HepG2 (cell line): Measurements from ENCODE around the gene GNB1. TPM values are rescaled to one million over a fixed set of nuclear protein-coding genes. Genes with fewer than 3 reads are reported as not detected.

ENCODE experiments used
- CTCF ChIP-seq: sonication (generic); formaldehyde crosslinking; IDR thresholded peaks from 2 replicates; pipeline ENCODE4 v1.5.0; 2020; ENCODE audit warnings: mild to moderate bottlenecking, missing genetic modification reagents, moderate library complexity
- E2F1 ChIP-seq: sonication (generic); formaldehyde crosslinking; IDR thresholded peaks from 2 replicates; pipeline ENCODE4 v1.5.0; 2020; ENCODE audit warnings: missing genetic modification reagents
- ELF4 ChIP-seq: sonication (generic); formaldehyde crosslinking; IDR thresholded peaks from 2 replicates; pipeline ENCODE4 v1.5.0; 2020; ENCODE audit warnings: missing genetic modification reagents, mild to moderate bottlenecking, moderate library complexity, borderline replicate concordance
- IKZF1 ChIP-seq: fragments of 450-650 bp; IDR thresholded peaks from 2 replicates; pipeline ENCODE4 v1.7.1; 2016
- KMT2B ChIP-seq: IDR thresholded peaks from 2 replicates; pipeline ENCODE4 v1.6.1; 2016; ENCODE audit warnings: missing genetic modification reagents, missing compliant biosample characterization
- MLXIP ChIP-seq: sonication (generic); formaldehyde crosslinking; IDR thresholded peaks from 2 replicates; pipeline ENCODE4 v1.9.0; 2021; ENCODE audit warnings: missing genetic modification reagents, borderline replicate concordance
- ZHX2 ChIP-seq, 2 experiments: sonication (generic) in 1 of 2; formaldehyde crosslinking in 1 of 2; IDR thresholded peaks; 2 replicates each; pipeline versions ENCODE4 v1.6.1 to v1.9.0; 2014 to 2022; ENCODE audit warnings: antibody characterized with exemption in 1 of 2, borderline replicate concordance in 1 of 2, inconsistent platforms in 1 of 2, low read depth in 1 of 2, missing genetic modification reagents in 1 of 2
- ZNF335 ChIP-seq: sonication (generic); formaldehyde crosslinking; IDR thresholded peaks from 2 replicates; pipeline ENCODE4 v1.4.0; 2020; ENCODE audit warnings: missing genetic modification reagents
- ZNF350 ChIP-seq: sonication (generic); formaldehyde crosslinking; IDR thresholded peaks from 2 replicates; pipeline ENCODE4 v1.4.0; 2020; ENCODE audit warnings: mild to moderate bottlenecking, low read depth, missing genetic modification reagents, borderline replicate concordance
- ZNF451 ChIP-seq: sonication (generic); formaldehyde crosslinking; IDR thresholded peaks from 2 replicates; pipeline ENCODE4 v1.5.0; 2020; ENCODE audit warnings: mild to moderate bottlenecking, missing genetic modification reagents
- ZNF556 ChIP-seq: sonication (generic); formaldehyde crosslinking; IDR thresholded peaks from 2 replicates; pipeline ENCODE4 v1.4.0; 2020; ENCODE audit warnings: mild to moderate bottlenecking, missing genetic modification reagents, borderline replicate concordance
- ZNF574 ChIP-seq: sonication (generic); formaldehyde crosslinking; IDR thresholded peaks from 2 replicates; pipeline ENCODE4 v1.4.0; 2020; ENCODE audit warnings: missing genetic modification reagents
- polyA plus RNA-seq, 8 experiments: library from polyadenylated mRNA; depleted of rRNA in 3 of 8; stranded (reverse) in 7 of 8; unstranded in 1 of 8; fragments of >200 nt; fragmentation: Illumina TruSeq in 4 of 8; extraction: Trizol in 4 of 8; gene quantifications; 2 replicates each; pipeline versions ENCODE4 v1.2.1 to v1.2.3, GENCODE V29; 2011 to 2016; ENCODE audit warnings: low read depth in 4 of 8, missing spikeins in 1 of 8, mixed read lengths in 1 of 8; ENCODE audit not compliant: insufficient read depth in 1 of 8
- total RNA-seq, 5 experiments: library from RNA; depleted of rRNA; stranded (reverse); fragments of >200 nt; fragmentation: Illumina TruSeq; extraction: Trizol; gene quantifications; 2 replicates each; pipeline ENCODE4 v1.2.3, GENCODE V29; 2016; ENCODE audit warnings: low read depth in 1 of 5

The GNB1 gene
- total and polyA plus RNA-seq, 2 of the 13 experiments (the other 11 are each of a cell fraction or from before 2014, with no cell fraction given): 66.2 to 327 TPM

GRCh38 chr1:1899266-1899966 is 8.5 kb upstream of the GNB1 start (continued):
- TF ChIP-seq ZHX2 (IDR thresholded peaks at IDR 0.05; ENCODE audit: low read depth) (no peak), ZHX2 (CRISPR knock-in tag; IDR thresholded peaks at IDR 0.05; ENCODE audit: borderline replicate concordance) (no peak), ZNF350 (no peak), ZNF335 (CRISPR knock-in tag) (no peak), KMT2B (CRISPR knock-in tag) (no peak), CTCF (CRISPR knock-in tag) (peak; percentile 78), E2F1 (CRISPR knock-in tag) (no peak), ZNF451 (CRISPR knock-in tag) (no peak), ELF4 (CRISPR knock-in tag) (no peak), IKZF1 (no peak), ZNF574 (0 out of 2 replicates have a peak, but pooled peaks have one; percentile 25), ZNF556 (0 out of 2 replicates have a peak, but pooled peaks have one; percentile 61), MLXIP (no peak)
